Limb (tissue), 2 donors: ENCODE results near the gene BTNL3.
"Not testable (repeated sequence)": the region's sequence is repeated elsewhere in the genome, so short reads cannot be mapped to it uniquely, and the experiment has no call there.

Experiments
- DNase-seq, 2 donors: peaks; one replicate each; pipeline ENCODE4 v3.0.0-alpha.2; 2016; ENCODE audit errors: extremely low spot score in 2 of 2

BTNL3 gene, protein sequence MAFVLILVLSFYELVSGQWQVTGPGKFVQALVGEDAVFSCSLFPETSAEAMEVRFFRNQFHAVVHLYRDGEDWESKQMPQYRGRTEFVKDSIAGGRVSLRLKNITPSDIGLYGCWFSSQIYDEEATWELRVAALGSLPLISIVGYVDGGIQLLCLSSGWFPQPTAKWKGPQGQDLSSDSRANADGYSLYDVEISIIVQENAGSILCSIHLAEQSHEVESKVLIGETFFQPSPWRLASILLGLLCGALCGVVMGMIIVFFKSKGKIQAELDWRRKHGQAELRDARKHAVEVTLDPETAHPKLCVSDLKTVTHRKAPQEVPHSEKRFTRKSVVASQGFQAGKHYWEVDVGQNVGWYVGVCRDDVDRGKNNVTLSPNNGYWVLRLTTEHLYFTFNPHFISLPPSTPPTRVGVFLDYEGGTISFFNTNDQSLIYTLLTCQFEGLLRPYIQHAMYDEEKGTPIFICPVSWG

GRCh38 chr5:180988592-180988991, at the start of gene BTNL3:
TSS of gene BTNL3 (plus strand) at chr5:180988846. CDS start at chr5:180989029, 183 bp downstream.
- DNase-seq: no peak

GRCh38 chr5:180950291-180950949, 38.2 kb upstream of the BTNL3 start:
- no peak for DNase-seq

DNA sequence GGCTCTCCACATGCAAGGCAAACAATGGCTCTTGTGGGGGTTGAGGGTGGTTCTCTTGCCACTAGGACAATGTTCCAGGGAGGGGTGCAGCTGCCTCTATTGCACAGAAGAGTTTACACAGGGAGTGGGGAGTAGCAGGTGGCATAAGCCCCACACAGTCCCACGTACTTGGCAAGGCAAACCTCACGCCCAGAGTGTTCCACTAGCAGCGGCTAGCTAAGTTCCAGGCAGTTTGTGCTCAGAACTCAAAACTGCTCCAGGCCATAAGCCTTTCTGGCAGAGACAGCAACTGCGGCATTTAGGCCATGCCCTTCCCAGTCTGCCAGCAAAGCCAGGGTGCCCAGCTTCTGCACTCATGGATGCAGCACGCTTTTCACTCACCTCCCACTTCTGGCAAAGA, 29.0 kb upstream of the BTNL3 start:
- no peak for DNase-seq

DNA sequence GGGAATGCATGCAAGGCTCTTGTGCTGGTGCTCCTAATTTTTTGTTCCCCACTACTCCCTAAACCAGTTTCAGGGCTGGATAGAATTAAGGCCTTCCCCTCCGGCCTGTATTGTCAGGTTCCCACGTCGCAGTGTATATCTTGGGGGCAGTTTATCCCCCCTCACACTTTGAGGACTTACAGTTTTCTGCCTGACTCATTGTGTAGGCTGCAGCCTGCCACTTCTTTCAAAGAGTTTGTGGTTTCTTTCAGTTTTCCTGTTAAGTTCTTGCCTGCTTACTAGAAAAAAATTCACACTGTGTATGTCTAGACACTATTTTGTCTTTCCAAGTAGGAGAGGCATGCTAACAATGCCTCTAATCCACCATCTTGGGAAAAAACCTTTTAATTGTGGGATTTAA, 28.4 kb upstream of the BTNL3 start:
- no peak for DNase-seq

- no peak for DNase-seq
Measured at GRCh38 chr5:180969406-180969805, 19.2 kb upstream of the BTNL3 start.

GRCh38 chr5:180970336-180970735, 18.3 kb upstream of the BTNL3 start:
- DNase-seq: no peak

- DNase-seq: no peak
Measured at GRCh38 chr5:180970875-180971274, 17.8 kb upstream of the BTNL3 start.

DNA sequence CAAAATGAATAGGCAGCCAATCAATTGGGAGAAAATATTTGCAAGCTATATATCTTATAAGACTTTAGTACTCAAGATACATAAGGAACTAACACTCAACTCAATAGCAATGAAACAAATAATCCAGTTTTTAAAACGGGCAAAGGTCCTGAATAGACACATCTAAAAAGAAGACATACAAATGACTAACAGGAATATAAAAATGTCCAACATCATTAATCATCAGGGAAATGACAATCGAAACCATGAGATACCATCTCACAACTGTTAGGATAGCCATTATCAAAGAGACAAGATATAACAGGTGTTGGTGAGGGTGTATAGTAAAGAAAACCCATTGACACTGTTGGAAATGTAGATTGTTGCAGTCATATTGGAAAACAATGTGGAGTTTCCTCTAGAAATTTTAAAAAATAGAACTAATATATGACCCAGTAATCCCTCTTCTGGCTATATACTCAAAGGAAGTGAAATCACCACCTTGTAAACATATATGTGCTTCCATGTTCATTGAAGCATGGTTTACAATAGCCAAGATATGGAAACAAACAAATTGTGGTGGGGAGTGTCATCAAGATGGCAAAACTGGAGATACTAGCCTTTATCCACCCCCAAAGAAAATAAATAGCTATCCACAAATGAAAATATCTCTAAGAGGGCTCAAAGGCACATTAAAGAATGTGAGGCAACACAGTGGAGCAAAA, 13.9 kb upstream of the BTNL3 start:
- DNase-seq: no peak

GRCh38 chr5:180975338-180975737, 13.3 kb upstream of the BTNL3 start:
- DNase-seq: no peak

DNA sequence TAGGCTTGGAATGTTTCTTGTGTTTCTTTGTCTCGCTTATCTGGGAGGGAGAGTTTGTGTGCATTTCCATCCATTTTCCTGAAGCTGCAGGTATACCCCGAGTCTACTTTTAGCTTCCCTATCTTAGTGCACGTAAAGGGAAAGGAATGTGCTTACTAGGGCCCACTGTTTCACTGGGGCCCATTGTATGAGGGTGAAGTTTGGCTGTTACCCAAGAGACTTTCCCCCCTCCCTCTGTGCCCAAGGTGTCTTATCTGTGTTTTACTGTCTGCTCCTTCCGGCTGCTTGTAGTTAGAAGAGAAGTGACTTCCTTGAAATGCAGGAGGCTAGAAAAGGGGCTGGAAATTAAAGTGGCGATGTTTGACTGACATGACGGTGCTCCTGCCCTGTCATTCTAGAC, 12.1 kb upstream of the BTNL3 start:
- no peak for DNase-seq

GRCh38 chr5:180977852-180978251, 10.8 kb upstream of the BTNL3 start:
- no peak for DNase-seq

DNA sequence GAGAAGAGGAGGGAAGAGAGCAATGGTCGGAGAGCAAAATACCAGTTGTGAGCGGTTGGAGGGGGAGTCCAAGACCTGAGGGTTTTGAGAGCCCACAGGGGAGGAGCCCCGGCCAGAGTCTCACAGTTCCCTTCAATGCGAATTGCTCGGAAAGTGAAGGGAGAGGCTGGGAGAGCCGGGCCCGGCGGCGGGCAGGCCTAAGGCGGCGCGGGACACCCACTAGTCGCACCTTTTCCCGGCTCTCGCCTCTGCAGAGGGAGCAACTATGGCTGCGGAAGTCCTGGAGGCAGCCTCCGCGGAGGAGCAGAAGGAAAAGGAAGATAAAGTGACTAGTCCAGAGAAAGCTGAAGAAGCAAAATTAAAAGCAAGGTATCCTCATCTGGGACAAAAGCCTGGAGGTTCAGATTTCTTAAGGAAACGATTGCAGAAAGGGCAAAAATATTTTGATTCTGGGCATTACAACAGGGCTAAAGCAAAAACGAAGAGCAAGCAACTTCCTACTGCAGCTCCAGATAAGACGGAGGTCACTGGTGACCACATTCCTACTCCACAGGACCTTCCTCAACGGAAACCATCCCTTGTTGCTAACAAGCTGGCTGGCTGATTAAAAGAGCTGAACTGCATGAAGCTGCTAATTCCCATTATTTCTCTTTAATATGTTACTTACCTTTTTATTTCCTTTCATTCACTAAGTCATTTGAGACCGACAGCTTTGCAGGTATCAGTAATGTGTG, 6.5 kb upstream of the BTNL3 start:
- no peak for DNase-seq

GRCh38 chr5:180988016-180988415, 630 bp upstream of the BTNL3 start:
- DNase-seq: no peak

DNA sequence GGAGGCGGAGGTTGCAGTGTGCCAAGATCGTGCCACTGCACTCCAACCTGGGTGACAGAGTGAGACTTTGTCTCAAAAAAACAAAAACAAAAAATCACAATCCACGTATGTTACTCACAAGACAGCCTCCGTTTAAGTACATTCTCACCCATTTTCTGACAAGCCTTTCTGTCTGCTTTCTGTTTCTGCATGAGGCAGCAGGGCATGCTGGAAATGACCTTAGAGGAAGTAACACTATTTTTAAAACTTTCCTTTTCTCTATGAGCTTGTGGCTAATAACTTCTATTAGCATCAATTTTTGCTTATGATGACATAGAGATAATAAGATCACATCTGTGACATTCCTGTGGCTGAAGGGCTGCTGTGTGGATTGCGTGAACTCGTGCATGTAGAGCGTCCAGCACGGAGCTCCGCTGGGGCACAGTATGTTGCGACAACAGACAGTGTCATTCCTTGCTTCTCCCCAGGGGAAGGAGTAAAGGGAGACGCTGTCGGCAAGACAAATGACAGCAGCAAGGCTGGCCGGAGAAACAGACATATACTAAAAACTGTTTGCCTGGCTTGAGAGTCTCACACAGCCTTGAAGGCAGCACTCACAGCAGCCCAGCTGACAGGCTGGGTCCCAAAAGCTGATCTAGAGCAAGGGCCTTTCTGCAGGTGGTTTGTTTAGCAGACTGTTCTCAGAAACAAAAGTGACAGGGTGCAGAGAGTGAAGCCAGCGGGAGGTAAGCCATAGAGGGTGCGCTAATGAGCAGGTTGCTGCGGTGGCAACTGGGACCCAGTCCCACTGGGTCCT, 1.6 kb downstream of the BTNL3 start:
- no peak for DNase-seq

DNA sequence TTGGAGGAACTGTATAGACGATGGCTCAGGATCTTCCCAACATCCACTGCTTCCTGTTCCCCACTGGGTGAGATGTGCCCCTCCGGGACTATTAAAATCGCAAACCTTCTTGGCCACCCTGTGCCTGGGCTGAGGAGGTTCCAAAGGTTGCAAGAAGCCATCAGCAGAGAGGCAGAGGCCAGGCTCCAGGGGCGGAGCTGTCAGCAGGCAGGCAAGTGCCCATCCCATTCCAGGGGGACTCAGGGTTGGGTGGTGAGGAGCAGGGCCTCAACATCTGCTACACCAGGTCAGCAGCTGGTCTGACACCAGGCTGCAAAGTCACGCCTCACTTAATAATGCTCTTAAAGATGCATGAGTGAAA, 2.2 kb downstream of the BTNL3 start:
- no peak for DNase-seq

GRCh38 chr5:181001947-181002346, 13.3 kb downstream of the BTNL3 start:
- DNase-seq: no peak

GRCh38 chr5:181005791-181006190, 17.1 kb downstream of the BTNL3 start:
- no peak for DNase-seq

GRCh38 chr5:181008136-181008535, 19.5 kb downstream of the BTNL3 start:
- DNase-seq: no peak

- DNase-seq: not testable (repeated sequence)
Measured at GRCh38 chr5:181010018-181010417, 21.4 kb downstream of the BTNL3 start.

GRCh38 chr5:181014654-181015053, 26.0 kb downstream of the BTNL3 start:
- DNase-seq: not testable (repeated sequence)

DNA sequence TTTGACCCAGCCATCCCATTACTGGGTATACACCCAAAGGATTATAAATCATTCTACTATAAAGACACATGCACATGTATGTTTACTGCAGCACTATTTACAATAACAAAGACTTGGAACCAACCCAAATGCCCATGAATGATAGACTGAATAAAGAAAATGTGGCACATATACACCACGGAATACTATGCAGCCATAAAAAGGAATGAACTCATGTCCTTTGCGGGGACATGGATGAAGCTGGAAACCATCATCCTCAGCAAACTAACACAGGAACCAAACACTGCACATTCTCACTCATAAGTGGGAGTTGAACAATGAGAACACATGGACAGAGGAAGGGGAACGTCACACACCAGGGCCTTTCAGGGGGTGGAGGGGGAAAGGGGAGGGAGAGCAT, 28.8 kb downstream of the BTNL3 start:
- not testable (repeated sequence) for DNase-seq
